GM19372 (cell line): ENCODE results near the gene PTPRN2.
"Not testable (repeated sequence)": the region's sequence is repeated elsewhere in the genome, so short reads cannot be mapped to it uniquely, and the experiment has no call there.

Source experiments
- ATAC-seq: cut with Tn5 transposase; IDR thresholded peaks from one replicate; pipeline ENCODE4 v1.9.1; 2021; ENCODE audit warnings: mild to moderate bottlenecking, low read depth, moderate library complexity; ENCODE audit not compliant: unreplicated experiment

Gene PTPRN2

GRCh38 chr7:158475036-158475678, 112.5 kb downstream of the PTPRN2 start:
- ATAC-seq = no peak

GRCh38 chr7:158474488-158474887, 113.1 kb downstream of the PTPRN2 start:
- ATAC-seq = no peak

DNA sequence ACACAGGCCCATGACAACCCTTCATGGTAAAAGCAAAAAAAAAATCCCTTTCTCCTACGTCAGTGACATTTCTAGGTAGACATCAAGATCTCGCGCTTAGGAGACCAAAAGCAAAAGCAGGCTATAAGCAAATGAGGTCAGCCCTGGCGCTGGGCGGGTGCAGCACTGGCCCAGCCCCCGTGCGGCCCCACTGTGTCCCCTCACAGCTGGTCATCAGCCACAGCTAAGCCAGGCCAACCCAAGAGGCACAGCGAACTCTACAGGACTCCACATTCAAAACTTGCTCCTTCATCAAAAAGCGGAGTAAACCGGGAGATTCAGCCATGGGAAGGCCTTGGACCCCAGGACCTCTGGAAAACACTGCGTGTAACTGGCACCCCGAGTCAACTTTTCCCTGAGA, 113.7 kb downstream of the PTPRN2 start:
- ATAC-seq = no peak

DNA sequence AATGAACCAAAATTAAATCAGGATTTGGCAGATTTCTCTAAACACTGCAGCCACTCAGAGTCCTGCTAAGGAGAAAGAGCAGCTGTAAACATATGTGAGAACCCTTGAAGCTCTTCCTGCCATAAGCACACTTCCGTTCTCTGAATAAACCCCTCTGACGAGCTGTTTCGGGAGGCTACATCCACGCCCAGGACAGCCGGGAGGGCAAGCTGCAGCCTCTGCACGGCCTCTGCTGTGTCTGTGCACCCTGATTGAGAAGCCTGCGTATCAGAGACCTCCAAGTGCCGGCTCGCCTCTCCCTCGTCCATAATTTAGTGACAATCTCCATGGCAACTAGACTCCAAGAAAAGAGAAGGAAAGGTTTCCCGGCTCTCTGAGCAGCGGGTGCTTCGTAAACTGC, 114.4 kb downstream of the PTPRN2 start:
- no peak for ATAC-seq

GRCh38 chr7:158472596-158472995, 115.0 kb downstream of the PTPRN2 start:
- no peak for ATAC-seq

- no peak for ATAC-seq
These were observed 115.9 kb downstream of the PTPRN2 start for GRCh38 chr7:158471716-158472115.

- ATAC-seq = no peak
These were observed 117.3 kb downstream of the PTPRN2 start for GRCh38 chr7:158470336-158470735.

- no peak for ATAC-seq
These were observed 118.1 kb downstream of the PTPRN2 start for GRCh38 chr7:158469396-158470051.

DNA sequence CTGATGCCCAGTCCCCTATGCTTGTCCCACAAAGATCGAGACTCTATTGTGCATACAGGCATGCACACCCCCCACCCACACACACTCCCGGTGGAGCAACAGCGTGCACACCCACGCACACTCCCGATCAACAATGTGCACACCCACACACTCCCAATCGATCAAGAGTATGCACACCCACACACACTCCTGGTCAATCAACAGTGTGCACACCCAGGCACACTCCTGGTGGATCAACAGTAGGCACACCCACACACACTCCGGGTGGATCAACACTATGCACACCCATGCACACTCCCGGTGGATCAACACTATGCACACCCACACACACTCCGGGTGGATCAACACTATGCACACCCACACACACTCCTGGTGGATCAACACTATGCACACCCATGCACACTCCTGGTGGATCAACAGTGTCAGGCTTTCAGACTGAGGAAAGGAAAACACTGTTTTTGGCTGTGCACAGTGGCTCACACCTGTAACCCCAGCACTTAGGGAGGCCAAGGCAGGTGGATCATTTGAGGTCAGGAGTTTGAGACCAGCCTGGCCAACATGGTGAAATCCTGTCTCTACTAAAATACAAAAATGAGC, 118.8 kb downstream of the PTPRN2 start:
- no peak for ATAC-seq

GRCh38 chr7:158468181-158468580, 119.4 kb downstream of the PTPRN2 start:
- ATAC-seq = no peak

DNA sequence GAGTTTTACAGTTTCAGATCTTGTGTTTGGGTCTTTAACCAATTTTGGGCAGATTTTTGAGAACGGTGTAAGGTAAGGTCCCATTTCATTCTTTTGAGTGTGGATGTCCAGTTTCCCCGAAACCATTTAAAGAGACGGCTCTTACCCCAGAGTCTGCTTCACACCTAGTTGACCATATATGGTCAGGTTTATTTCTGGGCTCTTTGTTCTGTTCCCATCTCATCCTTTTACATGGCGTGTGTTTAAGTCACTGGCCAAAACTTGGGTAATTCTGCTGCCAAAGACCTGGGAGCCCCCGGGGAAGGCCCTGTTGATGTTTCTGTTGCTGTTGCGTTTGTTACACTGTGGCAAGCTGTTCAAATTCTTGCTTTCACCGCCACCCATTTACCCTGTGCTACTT, 120.1 kb downstream of the PTPRN2 start:
- ATAC-seq = no peak

GRCh38 chr7:158463317-158463716, 124.3 kb downstream of the PTPRN2 start:
- ATAC-seq = no peak

- ATAC-seq = no peak
These were observed 125.8 kb downstream of the PTPRN2 start for GRCh38 chr7:158461824-158462223.

GRCh38 chr7:158460665-158461064, 127.0 kb downstream of the PTPRN2 start:
- no peak for ATAC-seq

GRCh38 chr7:158458716-158459282, 128.8 kb downstream of the PTPRN2 start:
- ATAC-seq = no peak

GRCh38 chr7:158458096-158458495, 129.5 kb downstream of the PTPRN2 start:
- ATAC-seq = no peak

DNA sequence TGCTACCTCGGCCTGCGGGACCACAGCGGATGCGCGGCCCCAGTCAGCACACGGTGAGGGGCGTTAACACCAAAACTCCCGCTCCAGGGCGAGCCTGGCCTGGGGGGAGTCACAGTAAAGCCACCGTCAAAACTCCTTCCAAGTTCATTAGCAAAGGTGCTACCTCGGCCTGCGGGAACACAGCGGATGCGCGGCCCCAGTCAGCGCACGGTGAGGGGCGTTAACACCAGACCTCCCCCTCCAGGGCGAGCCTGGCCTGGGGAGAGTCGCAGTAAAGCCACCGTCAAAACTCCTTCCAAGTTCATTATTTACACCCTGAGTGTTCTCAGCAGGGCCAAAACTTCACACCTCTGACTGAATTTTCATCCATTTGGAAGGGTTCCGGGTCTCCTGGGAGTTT, 130.0 kb downstream of the PTPRN2 start:
- not testable (repeated sequence) for ATAC-seq

DNA sequence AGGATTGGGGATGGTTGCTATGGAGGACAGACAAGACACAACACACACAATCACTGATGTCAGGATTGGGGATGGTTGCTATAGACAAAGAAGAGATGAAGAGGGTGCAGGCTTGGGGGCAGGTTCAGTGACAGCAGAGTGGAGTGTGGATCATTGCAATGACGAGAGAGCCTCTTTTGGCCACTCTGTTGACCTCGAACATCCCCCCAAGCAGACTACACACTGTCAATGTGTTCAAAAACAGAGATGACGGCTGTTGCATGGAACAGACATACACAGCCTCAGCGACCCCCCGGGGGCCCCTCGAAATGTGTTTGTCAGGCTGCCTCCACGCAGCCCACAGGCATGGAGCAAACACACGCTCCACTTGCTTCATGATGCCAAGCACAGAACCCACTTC, 133.0 kb downstream of the PTPRN2 start:
- no peak for ATAC-seq

DNA sequence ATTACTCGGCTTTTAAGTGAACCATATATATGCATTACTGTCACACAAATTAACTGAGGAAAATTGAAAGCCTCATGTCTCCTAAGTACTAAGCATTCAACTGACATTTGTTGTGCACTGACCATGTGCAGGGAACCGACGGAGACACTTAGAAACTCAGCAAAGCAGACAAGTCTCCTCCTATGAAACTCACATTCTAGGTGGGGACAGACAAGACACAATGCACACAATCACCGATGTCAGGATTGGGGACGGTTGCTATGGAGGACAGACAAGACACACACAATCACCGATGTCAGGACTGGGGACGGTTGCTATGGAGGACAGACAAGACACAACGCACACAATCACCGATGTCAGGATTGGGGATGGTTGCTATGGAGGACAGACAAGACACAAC, 134.0 kb downstream of the PTPRN2 start:
- no peak for ATAC-seq

GRCh38 chr7:158452331-158452730, 135.3 kb downstream of the PTPRN2 start:
- no peak for ATAC-seq

- ATAC-seq = no peak
These were observed 137.0 kb downstream of the PTPRN2 start for GRCh38 chr7:158450476-158451124.
